HG03039 (cell line): Measurements from ENCODE around the gene SLC6A7.
"Not testable (repeated sequence)": the region's sequence is repeated elsewhere in the genome, so short reads cannot be mapped to it uniquely, and the experiment has no call there.

Experiments
- ATAC-seq: cut with Tn5 transposase; IDR thresholded peaks from one replicate; pipeline ENCODE4 v1.9.1; 2021; ENCODE audit warnings: mild to moderate bottlenecking, moderate library complexity; ENCODE audit not compliant: unreplicated experiment

SLC6A7 gene

GRCh38 chr5:150239099-150239793 lies 49.4 kb downstream of the SLC6A7 start:
- ATAC-seq = no peak

- no peak for ATAC-seq
These were observed 49.9 kb downstream of the SLC6A7 start for GRCh38 chr5:150239794-150240122.

- no peak for ATAC-seq
These were observed 51.7 kb downstream of the SLC6A7 start for GRCh38 chr5:150241298-150242160.

GRCh38 chr5:150242251-150242894 lies 52.5 kb downstream of the SLC6A7 start:
- no peak for ATAC-seq

- no peak for ATAC-seq
These were observed 53.7 kb downstream of the SLC6A7 start for GRCh38 chr5:150243590-150243989.

GRCh38 chr5:150244209-150244608 lies 54.3 kb downstream of the SLC6A7 start:
- no peak for ATAC-seq

GRCh38 chr5:150245111-150245789 lies 55.4 kb downstream of the SLC6A7 start:
- no peak for ATAC-seq

- ATAC-seq = no peak
These were observed 55.9 kb downstream of the SLC6A7 start for GRCh38 chr5:150245808-150246207.

GRCh38 chr5:150246429-150246828 lies 56.6 kb downstream of the SLC6A7 start:
- ATAC-seq = no peak

GRCh38 chr5:150246835-150247234 lies 57.0 kb downstream of the SLC6A7 start:
- no peak for ATAC-seq

GRCh38 chr5:150247726-150248125 lies 57.9 kb downstream of the SLC6A7 start:
- ATAC-seq = no peak

GRCh38 chr5:150248493-150248892 lies 58.6 kb downstream of the SLC6A7 start:
- ATAC-seq = not testable (repeated sequence)

- ATAC-seq = no peak
These were observed 59.1 kb downstream of the SLC6A7 start for GRCh38 chr5:150248946-150249345.

GRCh38 chr5:150249744-150250143 lies 59.9 kb downstream of the SLC6A7 start:
- ATAC-seq = no peak

- ATAC-seq = no peak
These were observed 61.6 kb downstream of the SLC6A7 start for GRCh38 chr5:150251504-150251903.

GRCh38 chr5:150252489-150252888 lies 62.6 kb downstream of the SLC6A7 start:
- no peak for ATAC-seq

GRCh38 chr5:150253416-150254208 lies 63.8 kb downstream of the SLC6A7 start:
- ATAC-seq = no peak

GRCh38 chr5:150254363-150254762 lies 64.5 kb downstream of the SLC6A7 start:
- ATAC-seq = no peak

GRCh38 chr5:150254774-150255173 lies 64.9 kb downstream of the SLC6A7 start:
- no peak for ATAC-seq

GRCh38 chr5:150255659-150256409 lies 66.0 kb downstream of the SLC6A7 start:
- ATAC-seq = no peak
